Mononuclear cell (primary cell): ENCODE measurements around the gene RLN3. TPM values are rescaled to one million over a fixed set of nuclear protein-coding genes. Genes with fewer than 3 reads are reported as not detected.
A peak's percentile ranks its signal among the peaks of the same experiment; 100 is the strongest.

Experiments
- H3K27me3 ChIP-seq: 2 replicates; pipeline ENCODE4 v1.6.0; 2011; ENCODE audit warnings: low read length, control low read depth; ENCODE audit not compliant: insufficient read depth
- H3K4me1 ChIP-seq: 2 replicates; pipeline ENCODE4 v1.5.1; 2011; ENCODE audit warnings: mild to moderate bottlenecking, low read length, control low read depth; ENCODE audit not compliant: insufficient read depth
- H3K4me3 ChIP-seq: 2 replicates; pipeline ENCODE4 v1.5.1; 2011; ENCODE audit warnings: mild to moderate bottlenecking, low read length, moderate library complexity
- H3K9me3 ChIP-seq: 2 replicates; pipeline ENCODE4 v1.5.1; 2011; ENCODE audit warnings: low read depth, mild to moderate bottlenecking, control low read depth, low read length
- total RNA-seq: library from RNA; depleted of rRNA; stranded (reverse); fragments of >200 nt; gene quantifications from one replicate; pipeline ENCODE4 v1.2.3, GENCODE V29; 2012

The RLN3 gene
- not detected for total RNA-seq

GRCh38 chr19:14027856-14028450, at the start of gene RLN3:
TSS of gene RLN3 (plus strand) at chr19:14028148. CDS start at chr19:14028205, 57 bp downstream.
- H3K27me3 ChIP-seq, result no peaks in the 10 kb centered on the region
- H3K4me1 ChIP-seq, result peaks cover 59% of the 10 kb centered on the region
- H3K9me3 ChIP-seq, result no peaks in the 10 kb centered on the region
- no peak within 1 kb of the TSS for H3K4me3 ChIP-seq

- Histone ChIP-seq H3K9me3 (no peaks in the 10 kb centered on the region), H3K27me3 (no peaks in the 10 kb centered on the region), H3K4me1 (peaks cover 41% of the 10 kb centered on the region), H3K4me3 (peak overlapping the region; percentile 24)
Measured at GRCh38 chr19:13978351-13979243, 49.4 kb upstream of the RLN3 start.

DNA sequence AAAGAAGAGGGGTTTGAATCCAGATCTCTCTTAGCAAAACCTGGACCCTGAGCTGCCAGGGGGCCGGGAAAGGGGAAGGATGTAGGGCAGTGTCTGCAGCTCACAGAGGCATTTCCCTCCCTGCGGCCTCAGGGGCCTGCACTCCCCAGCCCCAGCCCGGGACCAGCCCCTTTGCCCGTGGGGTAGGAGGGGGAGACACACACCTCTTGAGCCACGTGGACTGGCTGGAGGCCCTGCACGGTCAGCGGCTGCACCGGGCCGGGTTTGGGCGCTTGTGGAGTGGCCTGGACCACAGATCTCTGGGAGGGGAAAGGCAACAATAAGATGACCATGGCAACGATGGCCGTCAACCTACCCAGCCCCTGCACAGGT, 48.7 kb upstream of the RLN3 start:
- no peaks in the 10 kb centered on the region for H3K9me3 ChIP-seq
- H3K4me1 ChIP-seq, result peaks cover 46% of the 10 kb centered on the region
- H3K4me3 ChIP-seq, result peak overlapping the region; percentile 24
- no peaks in the 10 kb centered on the region for H3K27me3 ChIP-seq

GRCh38 chr19:13979686-13980085, 48.3 kb upstream of the RLN3 start:
- no peak overlapping the region for H3K4me3 ChIP-seq
- H3K27me3 ChIP-seq, result no peaks in the 10 kb centered on the region
- no peaks in the 10 kb centered on the region for H3K9me3 ChIP-seq
- H3K4me1 ChIP-seq, result peaks cover 50% of the 10 kb centered on the region

DNA sequence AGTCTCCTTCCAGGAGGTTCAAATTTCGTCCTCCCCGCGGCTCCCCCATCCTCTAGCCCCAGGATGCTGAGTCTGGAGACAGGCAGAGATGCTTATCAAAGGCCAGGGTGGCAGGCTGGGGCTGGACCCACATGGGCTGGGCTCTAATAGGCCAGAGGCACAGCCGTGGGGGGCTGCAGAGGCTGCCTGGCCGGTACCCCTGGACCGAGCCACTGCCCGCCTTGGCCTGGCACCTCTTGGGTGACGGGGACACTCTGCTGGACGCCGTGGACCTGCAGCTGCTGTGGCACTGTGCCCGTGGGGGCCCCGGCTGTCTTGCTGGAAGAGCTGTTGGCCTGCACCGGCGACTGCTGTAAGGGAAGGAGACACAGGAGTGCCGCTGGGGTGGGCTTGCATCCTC, 47.6 kb upstream of the RLN3 start:
- no peaks in the 10 kb centered on the region for H3K9me3 ChIP-seq
- H3K4me1 ChIP-seq, result peaks cover 57% of the 10 kb centered on the region
- H3K27me3 ChIP-seq, result no peaks in the 10 kb centered on the region
- no peak overlapping the region for H3K4me3 ChIP-seq

DNA sequence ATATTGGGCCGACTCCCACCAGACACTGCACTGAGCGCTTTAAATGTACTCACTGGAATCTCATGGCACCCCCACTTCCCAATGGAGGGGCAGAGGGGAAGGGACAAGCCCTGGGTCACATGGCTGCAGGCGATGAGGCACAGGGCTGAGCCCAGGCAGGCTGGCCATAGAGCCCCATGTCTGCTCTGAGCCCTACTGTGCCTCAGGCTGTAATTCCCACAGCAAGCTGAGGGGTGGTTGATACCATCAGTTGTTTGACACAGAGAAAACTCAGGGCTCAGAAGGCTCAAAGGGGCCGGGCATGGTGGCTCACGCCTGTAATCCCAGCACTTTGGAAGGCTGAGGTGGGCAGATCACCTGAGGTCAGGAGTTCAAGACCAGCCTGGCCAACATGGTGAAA, 46.9 kb upstream of the RLN3 start:
- Histone ChIP-seq H3K4me1 (peaks cover 63% of the 10 kb centered on the region), H3K27me3 (no peaks in the 10 kb centered on the region), H3K4me3 (no peak overlapping the region), H3K9me3 (no peaks in the 10 kb centered on the region)

- H3K4me3 ChIP-seq, result no peak overlapping the region
- H3K27me3 ChIP-seq, result no peaks in the 10 kb centered on the region
- peaks cover 68% of the 10 kb centered on the region for H3K4me1 ChIP-seq
- H3K9me3 ChIP-seq, result no peaks in the 10 kb centered on the region
Measured at GRCh38 chr19:13981467-13981866, 46.5 kb upstream of the RLN3 start.

DNA sequence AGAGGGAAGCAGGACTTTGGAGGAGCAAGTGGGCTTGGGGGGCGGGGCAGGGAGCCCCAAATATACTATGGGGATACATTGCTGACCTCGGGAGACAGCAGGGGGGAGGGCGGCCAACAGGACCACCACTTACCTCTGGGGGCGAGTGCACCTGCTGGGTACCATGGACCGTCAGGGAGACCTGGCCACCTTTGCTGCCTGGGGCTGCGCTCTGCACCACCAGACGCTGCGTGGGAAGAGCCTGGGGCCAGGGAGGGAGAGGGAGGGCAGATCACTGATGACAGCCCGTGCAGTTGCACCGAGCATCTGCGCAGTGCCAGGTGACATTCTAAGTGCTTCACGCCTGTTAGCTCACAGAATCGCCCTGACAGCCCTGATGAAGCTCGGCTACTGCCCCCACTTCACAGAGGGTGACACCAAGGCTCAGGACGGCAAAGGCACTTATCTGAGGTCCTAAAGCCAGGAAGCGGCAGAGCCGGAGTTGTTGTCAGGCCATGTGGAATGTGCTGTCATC, 45.9 kb upstream of the RLN3 start:
- no peaks in the 10 kb centered on the region for H3K9me3 ChIP-seq
- H3K4me1 ChIP-seq, result peaks cover 74% of the 10 kb centered on the region
- H3K4me3 ChIP-seq, result no peak overlapping the region
- no peaks in the 10 kb centered on the region for H3K27me3 ChIP-seq

GRCh38 chr19:13982773-13983172, 45.2 kb upstream of the RLN3 start:
- Histone ChIP-seq H3K4me3 (no peak overlapping the region), H3K9me3 (no peaks in the 10 kb centered on the region), H3K27me3 (no peaks in the 10 kb centered on the region), H3K4me1 (peaks cover 81% of the 10 kb centered on the region)

- H3K4me1 ChIP-seq, result peaks cover 82% of the 10 kb centered on the region
- H3K27me3 ChIP-seq, result no peaks in the 10 kb centered on the region
- no peak overlapping the region for H3K4me3 ChIP-seq
- no peaks in the 10 kb centered on the region for H3K9me3 ChIP-seq
Measured at GRCh38 chr19:13983213-13983889, 44.6 kb upstream of the RLN3 start.

- Histone ChIP-seq H3K4me1 (peaks cover 80% of the 10 kb centered on the region), H3K4me3 (no peak overlapping the region)
Measured at GRCh38 chr19:13984186-13984585, 43.8 kb upstream of the RLN3 start.

DNA sequence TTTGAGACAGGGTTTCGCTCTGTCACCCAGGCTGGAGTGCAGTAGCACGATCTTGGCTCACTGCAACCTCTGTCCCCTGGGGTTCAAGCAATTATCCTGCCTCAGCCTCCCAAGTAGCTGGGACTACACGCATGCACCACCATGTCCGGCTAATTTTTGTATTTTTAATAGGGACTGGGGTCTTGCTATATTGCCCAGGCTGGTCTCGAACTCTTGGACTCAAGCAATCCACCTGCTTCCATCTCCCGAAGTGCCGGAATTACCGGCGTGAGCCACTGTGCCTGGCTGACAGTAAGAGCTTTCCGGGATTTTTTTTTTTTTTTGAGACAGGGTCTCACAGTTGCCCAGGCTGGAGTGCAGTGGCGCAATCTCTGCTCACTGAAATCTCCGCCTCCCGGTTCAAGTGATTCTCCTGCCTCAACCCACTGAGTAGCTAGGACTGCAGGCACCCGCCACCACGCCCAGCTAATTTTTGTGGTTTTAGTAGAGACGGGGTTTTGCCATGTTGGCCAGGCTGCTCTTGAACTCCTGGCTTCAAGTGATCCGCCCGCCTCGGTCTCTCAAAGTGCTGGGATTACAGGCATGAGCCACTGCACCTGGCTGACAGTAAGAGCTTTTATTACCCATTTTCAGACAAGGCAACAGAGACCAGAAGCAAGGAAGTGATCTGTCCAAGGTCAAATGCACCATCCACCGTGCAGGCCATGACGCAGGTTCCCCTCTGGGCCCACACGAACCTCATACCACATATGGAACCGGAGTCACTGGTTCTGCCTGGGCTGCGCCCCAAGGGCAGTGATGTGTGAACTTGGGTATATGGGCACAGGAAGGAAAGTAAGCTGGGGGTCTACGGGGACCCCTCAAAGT, 42.8 kb upstream of the RLN3 start:
- Histone ChIP-seq H3K27me3 (no peaks in the 10 kb centered on the region), H3K4me3 (no peak overlapping the region), H3K9me3 (no peaks in the 10 kb centered on the region)

More at GRCh38 chr19:13984186-13984585, 43.8 kb upstream of the RLN3 start:
- Histone ChIP-seq H3K27me3 (no peaks in the 10 kb centered on the region), H3K9me3 (no peaks in the 10 kb centered on the region)

DNA sequence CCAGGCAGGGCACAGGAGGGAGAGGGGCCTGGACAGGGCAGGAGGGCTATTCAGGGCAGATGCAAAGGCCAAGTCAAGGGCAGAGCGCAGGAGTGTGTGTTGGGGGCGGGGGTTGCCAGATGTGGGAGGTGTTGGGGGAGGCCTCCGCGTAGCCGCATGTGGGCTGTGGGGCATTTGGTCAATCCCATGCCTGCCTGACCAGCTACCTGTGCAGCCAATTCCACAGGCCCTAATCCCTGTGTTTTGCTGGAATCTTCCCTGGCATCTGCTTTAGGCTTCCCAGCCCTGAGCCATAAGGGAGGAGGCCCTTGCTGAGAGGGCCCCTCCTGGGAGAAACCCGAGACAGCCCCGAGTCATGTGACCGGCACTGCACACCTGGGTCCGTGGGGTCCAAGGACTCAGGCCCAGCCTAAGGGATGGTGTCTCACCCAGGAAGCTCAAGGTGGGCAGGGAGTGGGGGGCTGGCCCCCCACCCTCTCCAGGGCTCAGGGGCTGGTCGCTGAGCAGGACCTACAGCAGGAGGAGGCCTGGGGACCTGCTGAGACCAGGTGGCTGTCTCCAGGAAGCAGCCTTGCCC, 42.1 kb upstream of the RLN3 start:
- Histone ChIP-seq H3K4me3 (no peak overlapping the region), H3K4me1 (peaks cover 69% of the 10 kb centered on the region), H3K9me3 (no peaks in the 10 kb centered on the region), H3K27me3 (no peaks in the 10 kb centered on the region)

More for the DNA sequence above, 42.8 kb upstream of the RLN3 start:
- peaks cover 71% of the 10 kb centered on the region for H3K4me1 ChIP-seq

- Histone ChIP-seq H3K9me3 (no peaks in the 10 kb centered on the region), H3K4me3 (no peak overlapping the region), H3K27me3 (no peaks in the 10 kb centered on the region), H3K4me1 (peaks cover 65% of the 10 kb centered on the region)
Measured at GRCh38 chr19:13986348-13986904, 41.5 kb upstream of the RLN3 start.
